GM12872 (cell line): ENCODE data around the gene SPTBN1.

ENCODE experiments used
- TF ChIP-seq, protein P1 (sequence below): IDR thresholded peaks from 3 replicates; pipeline ENCODE4 v1.5.1; 2011; ENCODE audit warnings: low read depth, mild to moderate bottlenecking, low read length, moderate library complexity; ENCODE audit not compliant: insufficient read depth

SPTBN1 gene

DNA sequence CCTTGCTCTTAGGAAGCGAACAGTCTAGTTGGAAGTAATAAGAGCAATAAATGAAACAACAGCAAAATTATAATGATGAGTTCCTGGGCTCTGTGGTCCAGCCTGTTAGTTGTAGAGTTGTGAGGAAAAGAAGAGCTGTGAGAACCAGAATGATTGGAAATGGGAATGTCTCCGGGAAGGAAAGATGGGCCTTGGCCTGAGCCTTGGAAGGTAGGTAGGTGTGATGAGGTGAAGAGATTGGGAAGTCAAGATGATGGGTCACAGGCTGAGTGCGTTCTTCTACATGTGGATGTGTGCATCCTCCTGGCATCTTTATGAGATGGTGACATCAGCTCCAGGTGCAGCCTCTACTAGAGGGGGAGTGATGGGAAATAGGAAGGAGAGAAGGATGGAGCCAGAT lies 152.1 kb downstream of the SPTBN1 start:
- TF ChIP-seq, protein P1, sequence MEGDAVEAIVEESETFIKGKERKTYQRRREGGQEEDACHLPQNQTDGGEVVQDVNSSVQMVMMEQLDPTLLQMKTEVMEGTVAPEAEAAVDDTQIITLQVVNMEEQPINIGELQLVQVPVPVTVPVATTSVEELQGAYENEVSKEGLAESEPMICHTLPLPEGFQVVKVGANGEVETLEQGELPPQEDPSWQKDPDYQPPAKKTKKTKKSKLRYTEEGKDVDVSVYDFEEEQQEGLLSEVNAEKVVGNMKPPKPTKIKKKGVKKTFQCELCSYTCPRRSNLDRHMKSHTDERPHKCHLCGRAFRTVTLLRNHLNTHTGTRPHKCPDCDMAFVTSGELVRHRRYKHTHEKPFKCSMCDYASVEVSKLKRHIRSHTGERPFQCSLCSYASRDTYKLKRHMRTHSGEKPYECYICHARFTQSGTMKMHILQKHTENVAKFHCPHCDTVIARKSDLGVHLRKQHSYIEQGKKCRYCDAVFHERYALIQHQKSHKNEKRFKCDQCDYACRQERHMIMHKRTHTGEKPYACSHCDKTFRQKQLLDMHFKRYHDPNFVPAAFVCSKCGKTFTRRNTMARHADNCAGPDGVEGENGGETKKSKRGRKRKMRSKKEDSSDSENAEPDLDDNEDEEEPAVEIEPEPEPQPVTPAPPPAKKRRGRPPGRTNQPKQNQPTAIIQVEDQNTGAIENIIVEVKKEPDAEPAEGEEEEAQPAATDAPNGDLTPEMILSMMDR = no peak

DNA sequence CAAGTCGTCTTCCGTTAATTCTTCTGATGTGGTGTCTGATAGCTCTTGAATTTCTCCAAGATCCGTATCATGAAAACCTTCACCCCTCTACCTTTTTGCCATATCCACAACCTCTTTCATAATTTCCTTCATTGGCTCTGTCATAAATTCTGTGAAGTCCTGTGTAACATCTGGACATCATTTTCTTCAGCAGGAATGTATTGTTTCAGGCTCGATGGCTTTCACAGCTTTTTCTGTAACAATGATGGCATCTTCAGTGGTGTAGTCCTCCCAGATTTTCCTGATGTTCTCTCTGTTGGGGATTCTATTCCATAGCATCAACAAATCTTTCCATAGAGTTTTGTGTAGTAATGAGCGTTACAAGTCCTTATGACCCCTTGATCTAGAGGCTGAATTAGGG lies 153.1 kb downstream of the SPTBN1 start:
- TF ChIP-seq, protein P1 = no peak

DNA sequence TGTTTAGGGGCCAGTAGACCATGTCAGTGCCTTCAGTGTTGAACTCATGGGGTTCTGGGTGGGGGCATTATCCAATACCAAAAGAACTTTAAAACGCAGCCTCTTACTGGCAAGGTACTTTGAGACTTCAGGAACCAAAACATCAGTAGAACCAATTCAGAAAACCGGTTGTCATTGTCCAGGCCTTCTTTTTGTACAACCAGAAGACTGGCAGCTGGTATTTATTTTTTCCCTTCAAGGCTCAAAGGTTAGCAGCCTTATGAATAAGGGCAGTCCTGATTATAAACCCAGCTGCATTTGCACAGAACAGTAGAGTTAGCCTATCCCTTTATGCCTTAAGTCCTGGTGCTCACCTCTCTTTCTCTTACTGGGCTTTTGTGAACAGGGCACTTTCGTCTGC lies 153.5 kb downstream of the SPTBN1 start:
- TF ChIP-seq, protein P1 = no peak

DNA sequence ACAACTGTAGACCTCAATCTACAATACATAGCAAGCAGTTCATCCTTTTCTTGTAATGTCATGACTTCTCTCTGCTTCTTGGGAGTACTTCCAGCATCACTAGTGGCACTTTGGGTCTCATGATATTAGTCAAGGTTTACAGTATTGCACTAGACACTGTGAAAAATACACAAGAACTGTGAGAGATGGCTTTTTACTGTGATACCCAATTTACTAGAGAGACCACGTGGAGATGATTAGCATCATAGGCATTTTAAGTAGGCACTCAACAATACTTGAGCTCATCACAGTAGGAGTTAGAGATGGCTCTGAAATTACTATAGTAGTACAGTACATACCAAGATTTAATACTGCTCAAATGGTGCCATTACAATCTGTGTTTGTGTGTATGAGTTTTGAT lies 154.6 kb downstream of the SPTBN1 start:
- TF ChIP-seq, protein P1 = no peak

DNA sequence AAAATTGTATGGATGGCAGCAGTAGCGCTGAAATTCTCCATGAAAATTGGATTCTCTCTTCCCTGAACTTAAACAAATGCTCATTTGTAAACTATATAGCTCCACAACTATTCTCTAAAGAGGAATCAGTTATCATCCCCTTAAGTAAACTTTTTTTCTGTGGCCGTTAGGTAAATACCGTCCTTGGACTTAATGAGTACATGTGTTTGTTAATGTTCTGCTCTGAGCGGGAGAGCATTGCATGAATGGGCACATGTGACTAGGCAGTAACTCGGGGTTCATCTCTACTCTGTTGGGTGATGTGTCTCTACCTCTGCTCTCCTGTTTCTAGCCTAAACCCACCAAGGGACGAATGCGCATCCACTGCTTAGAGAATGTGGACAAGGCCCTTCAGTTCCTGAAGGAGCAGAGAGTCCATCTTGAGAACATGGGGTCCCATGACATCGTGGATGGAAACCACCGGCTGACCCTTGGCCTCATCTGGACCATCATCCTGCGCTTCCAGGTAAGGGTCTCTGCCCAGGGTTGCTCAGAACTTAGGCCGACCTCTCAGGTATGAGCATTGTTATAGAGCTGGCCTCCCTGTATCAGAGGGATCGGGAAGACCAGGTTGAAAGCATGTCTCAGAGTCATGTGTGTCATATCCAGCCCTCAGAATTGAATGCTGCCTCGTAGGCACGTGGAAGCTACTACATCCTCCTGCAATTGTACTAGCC lies 155.9 kb downstream of the SPTBN1 start:
- TF ChIP-seq, protein P1 = no peak

DNA sequence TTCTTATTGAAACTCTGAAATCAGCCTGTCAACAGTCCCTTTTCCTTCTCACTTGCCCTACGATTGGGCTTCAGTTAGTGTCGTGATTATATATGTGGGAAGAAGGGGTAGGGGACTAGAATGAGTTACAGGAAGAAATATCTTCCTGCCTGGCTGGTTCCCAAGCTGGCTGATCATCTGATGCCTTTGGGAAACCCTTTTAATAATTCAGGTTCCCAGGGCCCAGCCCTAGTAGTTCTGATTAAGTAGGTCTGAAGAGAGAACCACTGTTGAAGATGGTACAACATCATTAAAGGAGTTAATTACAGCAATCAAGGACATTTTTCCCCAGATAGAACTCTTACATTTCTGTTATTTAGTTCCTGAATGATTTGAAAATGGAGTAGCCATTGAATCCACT lies 157.3 kb downstream of the SPTBN1 start:
- TF ChIP-seq, protein P1 = no peak

DNA sequence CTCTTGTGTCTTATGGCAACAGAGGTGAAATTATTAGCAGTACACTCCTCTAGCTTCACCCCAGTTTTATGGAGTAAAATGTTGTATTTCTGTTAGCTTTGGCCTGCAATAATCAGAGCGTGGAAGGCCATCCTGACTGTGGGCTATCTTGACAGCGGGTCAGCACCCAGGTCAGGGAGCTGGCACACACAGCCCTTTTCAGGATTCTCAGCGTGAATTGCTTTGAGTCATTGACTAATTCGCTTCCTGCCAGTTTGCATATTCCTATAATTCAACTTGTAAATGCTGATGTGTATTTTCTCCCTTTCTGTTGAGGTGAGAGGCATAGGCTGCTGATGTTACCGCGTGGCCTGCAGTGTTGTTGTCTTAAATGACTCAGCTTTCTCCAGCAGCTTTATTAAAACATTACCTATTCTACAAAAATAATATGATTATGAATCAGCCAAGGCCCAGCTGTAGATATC lies 157.7 kb downstream of the SPTBN1 start:
- TF ChIP-seq, protein P1 = no peak
